GM19025 (cell line): Measurements from ENCODE around the gene ZHX3.
"Not testable (repeated sequence)": the region's sequence is repeated elsewhere in the genome, so short reads cannot be mapped to it uniquely, and the experiment has no call there.

Source experiments
- ATAC-seq: cut with Tn5 transposase; IDR thresholded peaks from one replicate; pipeline ENCODE4 v1.9.1; 2021; ENCODE audit warnings: mild to moderate bottlenecking, low read depth, moderate library complexity; ENCODE audit not compliant: unreplicated experiment

Gene ZHX3

GRCh38 chr20:41141153-41141815, 176.2 kb downstream of the ZHX3 start:
- no peak for ATAC-seq

DNA sequence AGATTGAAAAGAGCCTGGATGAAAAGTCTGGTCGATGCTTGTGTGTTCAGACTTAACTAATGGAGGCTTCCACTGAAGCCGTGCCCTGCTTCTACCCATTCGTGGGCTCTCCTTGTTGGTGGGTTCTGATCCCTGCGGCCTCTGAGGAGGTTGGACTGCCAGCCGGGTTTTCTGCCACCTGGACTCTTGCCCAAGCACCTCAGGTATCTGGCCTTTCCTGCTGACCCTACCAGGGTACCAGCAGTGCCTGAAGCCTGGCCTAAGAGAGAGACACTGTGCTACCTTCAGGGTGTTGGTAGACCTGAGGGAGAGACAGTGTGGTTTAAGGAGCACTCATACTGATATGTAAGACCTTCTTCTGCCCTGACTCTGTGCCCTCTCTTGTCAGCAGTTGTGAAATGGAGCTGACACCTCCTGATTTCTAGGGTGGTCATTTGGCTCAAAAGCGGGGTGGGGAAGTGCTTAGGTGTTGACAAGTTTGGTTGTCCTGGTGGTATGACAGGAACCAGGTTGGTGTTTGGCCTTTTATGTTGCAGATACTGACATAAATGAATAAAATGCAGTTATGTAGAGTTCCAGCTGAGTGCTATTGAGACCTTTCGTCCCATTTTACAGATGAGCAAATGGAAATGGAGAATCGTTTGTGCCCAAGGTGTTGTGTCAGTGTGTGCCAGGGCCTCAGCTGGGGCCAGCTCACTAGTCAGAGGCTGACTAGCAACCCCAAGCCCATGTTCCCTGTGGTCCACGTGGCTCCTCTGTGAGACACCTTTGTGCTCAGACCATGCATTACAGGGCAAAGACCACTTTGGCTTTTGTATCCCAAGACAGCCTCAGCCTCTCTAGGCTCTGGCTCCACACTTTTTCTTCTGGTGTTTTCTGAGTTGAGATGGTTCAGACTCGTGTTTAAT, 177.1 kb downstream of the ZHX3 start:
- ATAC-seq: no peak

DNA sequence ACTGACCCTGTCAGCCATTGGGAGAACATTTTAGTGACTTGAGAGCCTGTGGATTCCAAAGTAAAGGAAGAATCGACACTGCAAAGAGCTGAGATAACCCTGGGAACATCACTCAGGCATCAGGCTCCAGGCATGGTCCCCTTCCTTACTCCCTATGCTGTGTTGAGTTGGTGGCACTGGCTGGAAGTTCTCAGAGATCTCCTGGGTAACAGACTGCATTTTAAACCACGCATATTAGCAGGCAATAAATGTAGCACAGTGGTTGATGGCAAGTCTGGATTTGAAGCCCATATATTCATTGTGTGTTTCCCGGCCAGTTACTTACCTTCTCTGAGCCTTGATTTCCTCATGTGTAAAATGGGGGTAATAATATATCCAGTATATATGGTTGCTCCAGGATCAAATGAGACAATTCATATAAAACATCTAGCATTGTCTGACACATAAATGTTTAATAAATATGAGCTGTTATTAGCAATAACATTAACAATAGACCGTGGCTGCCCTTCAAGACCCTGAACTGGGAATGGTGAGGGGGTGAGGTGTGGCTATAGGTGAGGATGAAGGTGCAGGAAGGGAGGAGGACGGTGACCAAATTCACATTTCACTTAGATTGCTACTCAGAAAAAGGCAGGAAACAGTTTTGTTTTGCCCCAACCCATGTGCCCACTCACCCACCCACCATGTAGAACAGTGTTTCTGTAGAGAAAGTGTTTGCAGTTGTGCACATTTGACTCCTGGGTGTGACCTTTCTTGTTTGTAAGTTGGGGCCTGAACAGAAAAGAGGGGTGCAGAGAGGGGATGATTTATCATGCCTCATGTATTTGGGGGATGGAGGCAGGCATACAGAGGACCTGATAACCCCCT, 178.1 kb downstream of the ZHX3 start:
- ATAC-seq: no peak

DNA sequence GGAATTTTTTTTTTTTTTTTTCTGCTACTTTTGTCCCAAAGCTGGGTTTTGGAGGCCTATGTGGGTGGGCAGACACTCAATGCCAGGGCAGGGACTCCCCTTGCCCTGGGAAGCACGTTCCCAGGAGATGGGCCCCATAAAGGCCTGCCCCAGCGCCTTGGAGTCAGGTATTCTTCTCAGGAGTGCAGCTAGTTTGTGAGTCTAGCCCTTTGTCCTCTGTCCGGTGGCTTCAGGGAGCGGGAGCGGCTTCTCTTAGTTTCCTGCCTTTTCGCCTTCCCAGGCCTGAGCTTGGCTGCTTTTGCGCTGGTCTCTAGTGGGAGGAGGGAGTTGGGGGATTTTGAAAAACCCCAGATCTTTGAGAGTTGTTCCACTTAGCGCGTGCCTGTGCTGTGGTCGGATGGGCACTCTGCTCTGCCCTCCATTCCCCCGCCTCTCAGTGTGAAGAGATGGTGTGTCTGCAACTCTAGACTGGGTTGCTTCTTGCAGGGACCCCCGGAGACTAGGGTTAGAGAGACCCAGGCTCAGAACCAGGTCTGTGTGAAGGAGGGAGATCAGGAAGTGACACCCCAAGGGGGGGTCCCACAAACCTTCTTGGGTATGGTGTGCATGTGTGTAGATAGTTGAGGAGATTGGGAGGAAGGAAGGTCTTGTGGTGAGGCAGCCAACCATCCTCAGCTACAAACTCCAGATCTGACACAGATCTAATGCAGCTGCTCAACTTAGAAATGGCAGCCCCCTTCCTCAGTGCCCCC, 178.9 kb downstream of the ZHX3 start:
- no peak for ATAC-seq

- ATAC-seq: peak; percentile 13
Measured at GRCh38 chr20:41137614-41138474, 179.7 kb downstream of the ZHX3 start.

DNA sequence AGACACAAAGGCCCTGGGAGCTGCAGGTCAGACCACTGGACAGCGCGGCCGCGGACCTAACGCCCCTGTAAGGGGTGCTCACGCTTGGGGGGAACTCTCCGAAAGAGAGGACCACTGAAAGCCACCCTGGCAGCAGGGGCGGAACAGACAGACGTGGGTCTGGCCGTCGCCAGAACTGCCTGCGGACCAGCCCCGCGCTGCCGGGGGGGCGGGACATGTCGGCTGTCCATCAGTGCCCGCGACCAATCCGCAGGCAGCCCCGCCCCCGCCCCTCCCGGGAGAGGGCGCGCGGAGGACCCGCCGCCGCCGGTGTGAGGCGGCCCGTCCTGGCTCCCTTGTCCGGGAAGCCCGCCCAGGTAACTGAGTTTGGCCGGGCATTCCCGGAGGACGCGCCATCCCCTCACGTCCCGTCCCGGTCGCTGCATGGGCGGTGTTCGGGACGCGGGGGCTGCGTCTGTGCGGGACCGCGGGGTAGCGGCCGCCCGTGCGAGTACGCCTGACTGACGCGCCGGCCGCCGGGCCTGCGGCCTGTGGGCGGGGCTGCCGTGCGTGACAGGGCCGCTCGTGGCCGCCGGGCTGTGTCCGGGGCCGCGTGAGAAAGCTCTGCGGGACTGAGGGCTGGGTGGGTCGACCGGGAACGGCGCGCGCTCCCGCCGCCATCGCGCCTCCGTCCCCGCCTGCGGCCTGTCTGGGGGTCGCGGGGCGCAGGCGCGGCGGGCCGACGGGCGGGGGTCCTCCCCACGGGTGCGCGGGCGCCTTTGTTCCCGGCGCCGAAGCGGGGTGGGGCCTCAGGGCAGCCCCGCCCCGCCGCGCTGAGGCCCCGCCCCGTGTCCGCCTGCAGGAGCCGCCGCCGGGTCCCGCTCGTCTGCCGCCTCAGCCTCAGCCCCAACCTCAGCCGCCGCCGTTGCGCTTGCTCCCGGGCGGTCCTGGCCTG, 180.6 kb downstream of the ZHX3 start, which contains the start of gene PLCG1:
PLCG1 (plus strand) TSS at position 864 of the 934 bp plus-strand sequence. CDS start 99 bp downstream, outside the sequence.
- peak; percentile 51 for ATAC-seq

GRCh38 chr20:41135888-41136679, 181.4 kb downstream of the ZHX3 start:
- no peak for ATAC-seq

DNA sequence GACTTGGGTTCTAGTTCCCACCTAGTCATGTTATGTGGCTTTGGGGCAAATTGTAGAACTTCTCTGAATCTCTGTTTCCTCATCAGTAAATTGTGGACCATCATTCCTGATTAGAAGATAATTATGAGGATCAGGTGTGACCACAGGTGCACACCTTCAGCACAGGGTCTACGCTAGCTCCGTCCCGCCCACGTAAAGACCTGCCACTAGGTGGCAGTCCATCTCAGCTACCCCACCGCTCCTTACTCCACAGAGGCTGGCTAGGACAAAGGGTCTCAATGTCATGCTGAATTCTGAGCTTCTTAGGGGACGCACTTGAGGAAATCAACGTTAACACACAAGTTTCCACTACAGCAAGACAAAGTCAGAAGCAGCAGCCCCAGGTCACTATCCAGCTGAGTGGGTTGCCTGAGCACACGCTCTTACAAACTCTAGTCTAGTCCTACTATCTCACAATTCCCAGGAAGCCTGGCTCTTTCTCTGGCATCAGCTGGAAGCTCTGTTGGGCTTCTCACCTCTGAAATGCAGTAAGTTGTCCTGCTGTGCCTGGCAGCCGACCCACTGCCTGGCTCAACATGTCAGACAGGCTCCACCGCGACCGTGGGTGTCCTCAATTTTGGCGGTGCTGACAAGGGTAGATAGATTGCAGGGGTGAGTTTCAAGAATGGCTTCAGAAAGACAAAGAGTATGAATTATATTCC, 182.2 kb downstream of the ZHX3 start:
- no peak for ATAC-seq

- ATAC-seq: no peak
Measured at GRCh38 chr20:41134362-41135186, 183.0 kb downstream of the ZHX3 start.

DNA sequence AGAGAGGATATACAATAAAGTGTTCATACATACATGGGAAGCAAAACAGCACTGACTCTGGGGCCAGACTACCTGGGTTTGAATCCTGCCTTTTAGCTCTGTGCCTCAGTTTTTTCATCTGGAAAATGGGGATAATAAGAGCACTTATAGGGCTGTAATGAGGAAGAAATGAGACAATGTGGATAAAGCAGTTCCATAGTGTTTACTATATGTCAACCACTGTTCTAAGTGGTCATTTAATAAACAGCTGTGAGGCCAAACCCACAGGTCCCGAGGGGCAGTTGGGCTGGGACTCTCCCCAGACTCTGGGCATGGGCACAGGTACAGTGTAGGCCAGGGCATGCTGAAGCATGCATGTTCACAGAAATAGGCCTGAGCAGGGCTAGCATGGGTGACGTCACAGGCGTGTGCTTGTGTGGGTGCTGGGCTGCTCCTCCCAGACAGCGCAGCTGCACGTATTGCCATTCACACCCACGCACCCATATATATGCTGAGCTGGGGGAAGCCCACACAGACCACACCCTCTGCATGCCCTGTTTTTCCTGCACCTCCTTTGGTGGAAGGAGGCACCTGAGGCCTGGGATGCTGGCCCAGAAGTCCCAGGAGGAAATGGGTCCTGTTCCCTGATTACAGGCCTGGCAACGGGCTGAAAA, 183.7 kb downstream of the ZHX3 start:
- peak; percentile 51 for ATAC-seq

- ATAC-seq: not testable (repeated sequence)
Measured at GRCh38 chr20:41132388-41132775, 185.1 kb downstream of the ZHX3 start.

DNA sequence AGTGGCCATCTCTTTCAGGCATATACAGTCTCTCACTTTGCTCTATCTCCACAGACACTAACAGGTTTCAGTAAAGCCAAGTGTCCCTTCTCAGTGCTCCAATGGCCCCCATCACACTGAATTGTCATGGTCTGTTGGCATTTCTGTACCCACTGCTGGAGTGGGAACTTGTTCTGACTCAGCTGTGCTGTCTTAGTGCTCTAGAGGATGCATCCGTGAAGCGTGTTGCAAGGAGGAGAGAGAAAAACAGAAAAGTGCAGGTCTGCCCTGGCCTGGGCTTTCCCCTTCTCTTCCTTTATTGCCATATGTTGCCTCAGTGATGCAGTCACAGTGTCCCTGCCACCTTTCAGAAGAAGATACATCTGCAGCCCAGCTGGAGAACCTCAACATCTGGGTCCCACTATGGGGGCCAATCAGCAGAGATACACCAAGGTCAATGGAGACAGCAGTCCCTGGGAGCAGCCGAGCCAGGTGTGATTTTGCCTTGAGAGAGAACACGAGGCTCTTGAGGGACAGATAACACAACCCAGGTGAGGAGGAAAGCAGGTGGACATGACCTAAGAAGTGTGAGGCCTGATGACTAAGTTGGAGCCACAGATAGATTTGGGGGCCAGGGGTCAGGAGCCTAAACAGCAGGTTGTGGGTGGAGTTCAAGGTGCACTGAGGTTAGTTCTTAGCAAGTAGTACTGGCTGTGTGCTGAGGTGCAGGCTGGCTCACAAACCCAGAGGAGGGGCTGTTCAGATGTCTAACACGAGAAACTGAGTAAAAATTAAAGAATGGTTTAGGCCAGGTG, 185.7 kb downstream of the ZHX3 start:
- no peak for ATAC-seq
